Renal pelvis (tissue), 4 donors: ENCODE measurements around the gene AFF2. TPM values are rescaled to one million over a fixed set of nuclear protein-coding genes. Genes with fewer than 3 reads are reported as not detected.

Experiments used
- DNase-seq: peaks from one replicate; pipeline ENCODE4 v3.0.0-alpha.2; 2013
- polyA plus RNA-seq, 3 donors: library from polyadenylated mRNA; unstranded; fragments of 120-200 nt; gene quantifications; one replicate each; pipeline ENCODE4 v1.2.1, GENCODE V29; 2013; ENCODE audit not compliant: insufficient read length in 3 of 3

Gene AFF2
- polyA plus RNA-seq, 3 donors = 4.0 to 4.7 (median 4.2) TPM

- DNase-seq = no peak
These were observed 507.0 kb downstream of the AFF2 start for GRCh38 chrX:149007423-149007822.

DNA sequence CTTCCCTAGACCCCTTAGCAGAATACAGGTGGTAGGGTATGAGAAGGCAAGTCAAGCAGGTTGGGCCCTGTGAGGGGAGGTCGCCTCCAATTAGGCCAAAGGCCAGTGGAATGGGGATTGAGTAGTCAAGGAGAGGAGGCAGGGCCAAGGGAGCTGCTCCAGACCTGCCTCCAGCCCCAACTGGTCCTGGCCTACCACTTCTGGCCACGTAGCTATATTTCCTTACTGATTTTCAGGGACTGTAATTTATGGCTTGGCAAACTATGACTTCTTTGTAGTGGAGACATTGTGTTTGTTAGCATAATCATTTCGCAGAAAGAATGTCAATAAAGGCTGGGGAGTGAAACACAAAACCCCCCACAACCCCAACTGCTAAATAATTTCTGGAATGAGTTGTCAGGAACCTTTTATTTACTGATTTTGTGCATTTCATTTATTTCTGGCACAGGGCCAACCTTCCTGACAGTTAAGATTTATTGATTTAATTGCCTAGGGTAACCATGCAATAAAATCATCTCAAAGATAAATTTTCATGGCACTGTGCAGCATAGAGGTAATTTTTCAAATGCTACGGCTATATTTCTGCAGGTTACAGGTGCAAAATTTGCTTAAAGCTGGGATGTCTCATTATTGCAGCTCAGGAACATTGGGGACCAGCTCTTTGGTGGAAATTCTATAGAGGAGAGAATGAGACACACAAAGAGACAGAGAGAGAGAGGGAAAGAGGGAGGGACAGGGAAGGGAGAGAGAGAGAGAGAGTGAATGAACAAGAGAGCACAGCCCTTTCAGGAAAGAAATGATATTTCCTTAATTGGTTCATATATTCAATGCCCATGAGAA is 509.8 kb downstream of the AFF2 start:
- DNase-seq = no peak

DNA sequence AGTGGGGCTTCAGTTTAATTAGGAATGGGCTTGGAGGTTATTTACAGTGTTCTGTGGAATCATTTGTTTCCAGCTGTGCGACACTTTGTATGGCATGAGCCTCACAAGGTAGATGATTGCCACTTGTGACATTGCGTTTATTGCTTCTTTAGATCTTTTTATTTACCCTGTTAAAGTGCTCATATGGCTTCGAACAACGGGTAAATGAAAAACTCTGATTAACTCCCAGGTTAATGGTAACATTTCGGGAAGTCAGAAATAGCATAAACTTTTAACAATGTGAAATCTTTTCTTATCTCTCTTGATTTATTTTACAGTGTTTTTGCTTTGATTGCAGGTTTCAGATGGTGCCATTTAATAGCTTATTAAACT is 510.4 kb downstream of the AFF2 start:
- DNase-seq = no peak

- no peak for DNase-seq
These were observed 512.7 kb downstream of the AFF2 start for GRCh38 chrX:149013081-149013480.

- DNase-seq = no peak
These were observed 520.7 kb downstream of the AFF2 start for GRCh38 chrX:149021159-149021558.

GRCh38 chrX:149022485-149022884 is 522.1 kb downstream of the AFF2 start:
- no peak for DNase-seq

DNA sequence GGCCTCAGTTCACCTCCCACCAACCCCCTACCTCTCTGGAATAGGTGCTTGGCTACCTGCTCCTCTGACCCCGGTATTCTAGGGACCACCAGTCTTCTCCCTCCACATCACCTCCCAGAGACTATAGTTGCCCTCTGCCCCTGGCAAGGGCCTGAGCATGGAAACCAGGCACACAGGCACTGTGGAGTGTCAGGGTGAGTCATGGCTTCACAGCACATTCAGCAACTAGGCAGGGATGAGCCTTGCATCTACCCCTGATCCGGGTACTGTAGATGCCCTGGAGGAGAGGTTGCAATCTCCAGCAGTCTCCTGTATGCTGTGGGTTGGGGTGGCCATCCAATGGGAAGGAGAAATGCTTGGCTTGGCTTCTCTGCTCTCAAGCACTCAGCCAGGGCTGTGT is 532.0 kb downstream of the AFF2 start:
- no peak for DNase-seq

DNA sequence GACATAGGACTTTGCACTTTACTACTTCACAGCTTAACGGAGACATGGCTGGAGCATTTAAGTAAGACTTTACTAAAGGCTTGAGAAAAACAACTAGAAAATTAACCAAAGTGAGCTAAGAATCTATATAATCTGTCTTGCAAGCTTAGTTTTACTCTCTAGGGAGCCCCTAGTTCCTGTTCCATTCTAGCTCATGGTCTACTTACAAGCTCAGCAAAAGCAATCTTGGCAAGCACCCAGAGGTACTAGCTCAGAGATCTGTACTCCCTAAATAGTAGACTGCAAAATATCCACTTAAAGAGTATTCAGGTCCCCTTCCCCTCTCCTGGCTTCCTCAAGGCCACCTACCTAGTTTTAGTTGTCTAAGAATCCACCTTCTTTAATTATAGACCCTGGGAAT is 535.7 kb downstream of the AFF2 start:
- no peak for DNase-seq

- DNase-seq = no peak
These were observed 537.0 kb downstream of the AFF2 start for GRCh38 chrX:149037281-149037870.

DNA sequence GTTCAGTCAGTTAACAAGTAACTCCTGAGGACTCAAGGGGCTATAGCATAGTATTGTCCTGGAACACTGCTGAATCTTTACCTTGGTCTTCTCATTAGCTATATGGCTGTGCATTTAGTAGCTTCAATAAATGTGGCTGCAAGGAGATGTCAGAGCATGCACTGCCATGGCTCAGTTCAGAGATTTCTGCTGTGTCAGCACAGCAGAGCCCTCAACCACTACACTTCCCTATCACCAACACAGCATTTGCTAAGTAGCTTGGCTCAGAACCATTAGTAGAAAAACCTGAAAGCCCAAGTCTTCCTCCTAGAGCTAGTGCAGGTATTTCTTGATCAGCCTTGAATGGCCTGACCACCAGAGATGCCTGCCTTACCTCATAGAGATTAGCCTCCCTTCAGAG is 538.6 kb downstream of the AFF2 start:
- no peak for DNase-seq

GRCh38 chrX:149040873-149041535 is 540.6 kb downstream of the AFF2 start:
- no peak for DNase-seq

DNA sequence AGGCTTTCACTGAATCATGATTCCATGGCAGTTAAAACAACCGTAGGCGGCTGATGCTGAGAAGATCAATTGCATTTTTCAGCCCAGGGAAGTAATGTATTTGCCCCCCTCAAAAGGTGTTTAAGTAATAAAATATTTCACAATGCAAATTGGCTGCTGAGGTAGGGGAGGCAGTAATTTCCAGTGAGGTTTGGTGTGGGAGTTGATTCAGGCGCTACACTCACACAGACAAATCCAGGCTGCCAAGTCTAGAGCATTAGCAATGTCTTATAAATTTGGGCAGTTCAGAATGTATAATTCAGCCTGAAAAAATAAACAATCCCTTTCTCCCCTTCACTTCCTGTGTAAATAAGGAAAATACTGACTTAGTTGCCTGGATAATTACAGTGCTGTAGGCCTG is 543.0 kb downstream of the AFF2 start:
- DNase-seq = no peak

GRCh38 chrX:149044471-149044870 is 544.1 kb downstream of the AFF2 start:
- DNase-seq = no peak

- DNase-seq = no peak
These were observed 545.3 kb downstream of the AFF2 start for GRCh38 chrX:149045645-149046210.
